ENCODE results near the gene CPA2. TPM values are rescaled to one million over a fixed set of nuclear protein-coding genes. Genes with fewer than 3 reads are reported as not detected.

Gene CPA2
- total and polyA plus RNA-seq, 2 experiments from 2014 or later: not detected

- TF ChIP-seq ZNF331 (CRISPR knock-in tag; IDR thresholded peaks at IDR 0.05; ENCODE audit: low read depth): no peak
- no peak for TF ChIP-seq POLR2AphosphoS5 (IDR thresholded peaks at IDR 0.05; ENCODE audit: low read depth)
- TF ChIP-seq CTCF (conservative IDR thresholded peaks at IDR 0.05; ENCODE audit: low read depth in 2 of 2): no peak
Observed at GRCh38 chr7:130298544-130299326, 32.1 kb downstream of the CPA2 start (continued).

- Histone ChIP-seq H3K36me3 (ENCODE audit: insufficient read depth) (no peaks in the 10 kb centered on the region), H3K27me3 (ENCODE audit: insufficient read depth) (no peaks in the 10 kb centered on the region), H3K9me2 (ENCODE audit: insufficient read depth) (no peaks in the 10 kb centered on the region), H3K79me2 (replicated peaks; ENCODE audit: insufficient read depth) (no peaks in the 10 kb centered on the region), H3K4me3 (no peak overlapping the region), H3F3A (replicated peaks; ENCODE audit: low read depth) (no peaks in the 10 kb centered on the region), H3K4me2 (no peak overlapping the region), H4K20me1 (replicated peaks; ENCODE audit: insufficient read depth) (no peaks in the 10 kb centered on the region), H3K27ac (ENCODE audit: low read depth) (no peak overlapping the region), H2AFZ (no peak overlapping the region), H3K4me1 (ENCODE audit: insufficient read depth) (no peaks in the 10 kb centered on the region)
- H3K27ac Mint-ChIP-seq: no peak overlapping the region
- no peaks in the 10 kb centered on the region; the same call in 2 of the 3 replicates for H3K9me3 Mint-ChIP-seq
- H3K36me3 Mint-ChIP-seq (ENCODE audit: low read depth): no peaks in the 10 kb centered on the region
- H3K4me3 Mint-ChIP-seq: no peak overlapping the region
- peaks cover 12% of the 10 kb centered on the region for H3K27me3 Mint-ChIP-seq (ENCODE audit: insufficient read depth, low read depth, poor library complexity)
- DNase-seq (ENCODE audit: low spot score): no peak
- H3K4me1 Mint-ChIP-seq: no peaks in the 10 kb centered on the region
- no peak for ATAC-seq
- TF ChIP-seq POLR2AphosphoS5 (IDR thresholded peaks at IDR 0.05; ENCODE audit: low read depth) (no peak), ZNF462 (CRISPR knock-in tag; IDR thresholded peaks at IDR 0.05) (no peak), ZNF331 (CRISPR knock-in tag; IDR thresholded peaks at IDR 0.05; ENCODE audit: low read depth) (no peak)
Observed at GRCh38 chr7:130299866-130300265, 33.2 kb downstream of the CPA2 start.
